ENCODE data around the gene ALDH8A1. TPM values are rescaled to one million over a fixed set of nuclear protein-coding genes. Genes with fewer than 3 reads are reported as not detected.

The ALDH8A1 gene
- polyA plus RNA-seq, 3 donors, result 0.77 TPM; not detected in 2

DNA sequence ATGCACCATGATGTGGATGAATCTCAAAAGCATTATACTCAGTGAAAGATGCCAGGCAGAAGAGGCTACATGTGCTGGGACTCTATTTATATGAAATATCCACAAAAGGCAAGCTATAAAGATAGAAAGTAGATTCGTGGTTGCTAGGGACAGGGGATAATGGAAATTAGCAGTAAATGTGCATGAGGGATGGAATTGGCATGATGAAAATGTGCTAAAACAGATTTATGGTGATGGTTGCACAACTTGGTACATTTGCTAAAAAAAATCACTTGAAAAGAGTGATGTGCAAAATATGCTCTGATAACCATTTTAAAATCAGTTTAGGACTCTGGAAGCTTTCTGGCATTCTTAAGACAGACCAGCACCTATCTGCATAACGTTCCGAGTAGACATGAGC is 61.6 kb downstream of the ALDH8A1 start:
- H3K4me3 Mint-ChIP-seq, result no peak overlapping the region
- TF ChIP-seq, protein P1, sequence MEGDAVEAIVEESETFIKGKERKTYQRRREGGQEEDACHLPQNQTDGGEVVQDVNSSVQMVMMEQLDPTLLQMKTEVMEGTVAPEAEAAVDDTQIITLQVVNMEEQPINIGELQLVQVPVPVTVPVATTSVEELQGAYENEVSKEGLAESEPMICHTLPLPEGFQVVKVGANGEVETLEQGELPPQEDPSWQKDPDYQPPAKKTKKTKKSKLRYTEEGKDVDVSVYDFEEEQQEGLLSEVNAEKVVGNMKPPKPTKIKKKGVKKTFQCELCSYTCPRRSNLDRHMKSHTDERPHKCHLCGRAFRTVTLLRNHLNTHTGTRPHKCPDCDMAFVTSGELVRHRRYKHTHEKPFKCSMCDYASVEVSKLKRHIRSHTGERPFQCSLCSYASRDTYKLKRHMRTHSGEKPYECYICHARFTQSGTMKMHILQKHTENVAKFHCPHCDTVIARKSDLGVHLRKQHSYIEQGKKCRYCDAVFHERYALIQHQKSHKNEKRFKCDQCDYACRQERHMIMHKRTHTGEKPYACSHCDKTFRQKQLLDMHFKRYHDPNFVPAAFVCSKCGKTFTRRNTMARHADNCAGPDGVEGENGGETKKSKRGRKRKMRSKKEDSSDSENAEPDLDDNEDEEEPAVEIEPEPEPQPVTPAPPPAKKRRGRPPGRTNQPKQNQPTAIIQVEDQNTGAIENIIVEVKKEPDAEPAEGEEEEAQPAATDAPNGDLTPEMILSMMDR (IDR thresholded peaks at IDR 0.05), result no peak
- WGBS (ENCODE audit: insufficient coverage), result 96% methylated on average over 2 of the region's 3 CpGs
- no peak overlapping the region for H3K9ac ChIP-seq (ENCODE audit: insufficient read depth, low read length, poor library complexity, severe bottlenecking)
- peaks cover 0 to 6% (median 3%) of the 10 kb centered on the region in 7 donors for H3K9me3 Mint-ChIP-seq
- H3K27ac ChIP-seq (ENCODE audit: low read depth in 1 of 2, low read length in 2 of 2), result no peak overlapping the region
- no peaks in the 10 kb centered on the region for H3K4me1 ChIP-seq (ENCODE audit: control insufficient read depth in 1 of 2, insufficient read depth in 2 of 2, low read length in 2 of 2)
- H3K4me2 ChIP-seq (replicated peaks; ENCODE audit: extremely low read depth, low read length, poor library complexity, severe bottlenecking), result no peak overlapping the region
- intact Hi-C loops (cut with micrococcal nuclease), result no loop called here
- H3K4me1 Mint-ChIP-seq, result no peaks in the 10 kb centered on the region
- DNase-seq, result no peak
- no peak overlapping the region for H2AFZ ChIP-seq (ENCODE audit: insufficient read depth, low read depth, low read length, poor library complexity, severe bottlenecking)
- peaks cover 2 to 6% (median 4%) of the 10 kb centered on the region in 3 donors for H3K27me3 Mint-ChIP-seq (ENCODE audit: low read depth in 3 of 3)
- H3K9me3 ChIP-seq (replicated peaks in 1 of 2; ENCODE audit: control insufficient read depth in 1 of 2, insufficient read depth in 1 of 2, low read length in 2 of 2), result no peaks in the 10 kb centered on the region
- no peak overlapping the region for H3K4me3 ChIP-seq (replicated peaks in 1 of 3; ENCODE audit: low read depth in 2 of 3, low read length in 3 of 3)
- H3K79me2 ChIP-seq (ENCODE audit: insufficient read depth, low read length), result no peaks in the 10 kb centered on the region
- H4K20me1 ChIP-seq (ENCODE audit: insufficient read depth, low read length), result no peaks in the 10 kb centered on the region
- H3K36me3 ChIP-seq (replicated peaks in 1 of 2; ENCODE audit: control insufficient read depth in 1 of 2, insufficient read depth in 2 of 2, low read length in 2 of 2), result no peaks in the 10 kb centered on the region
- no peaks in the 10 kb centered on the region for H3K27me3 ChIP-seq (ENCODE audit: control insufficient read depth in 2 of 2, insufficient read depth in 2 of 2, low read length in 2 of 2)
- H3K36me3 Mint-ChIP-seq, result no peaks in the 10 kb centered on the region
- H3K27ac Mint-ChIP-seq, result no peak overlapping the region

DNA sequence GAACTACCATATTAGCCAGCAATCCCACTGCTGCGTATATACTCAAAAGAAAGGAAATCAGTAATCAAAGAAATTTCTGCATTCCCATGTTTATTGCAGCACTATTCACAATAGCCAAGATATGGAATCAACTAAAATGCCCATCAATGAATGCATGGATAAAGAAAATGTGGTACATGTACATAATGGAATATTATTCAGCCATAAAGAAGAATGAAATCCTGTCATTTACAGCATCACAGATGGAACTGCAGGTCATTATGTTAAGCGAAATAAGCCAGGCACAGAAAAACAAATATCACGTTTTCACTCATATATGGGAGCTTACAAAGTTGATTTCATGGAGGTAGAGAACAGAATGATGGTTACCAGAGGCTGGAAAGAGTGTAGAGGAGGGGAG is 65.1 kb downstream of the ALDH8A1 start:
- TF ChIP-seq, protein P1 (IDR thresholded peaks at IDR 0.05), result no peak
- no peak overlapping the region for H3K4me3 ChIP-seq (replicated peaks in 1 of 3; ENCODE audit: low read depth in 2 of 3, low read length in 3 of 3)
- Mint-ChIP-seq H3K27ac (no peak overlapping the region), H3K4me3 (no peak overlapping the region), H3K4me1 (peaks cover 8% of the 10 kb centered on the region), H3K27me3 (ENCODE audit: low read depth in 3 of 3) (peaks cover 0 to 4% (median 4%) of the 10 kb centered on the region in 3 donors), H3K9me3 (peaks cover 0 to 2% (median 0%) of the 10 kb centered on the region in 7 donors), H3K36me3 (no peaks in the 10 kb centered on the region)
- no peaks in the 10 kb centered on the region for H3K36me3 ChIP-seq (replicated peaks in 1 of 2; ENCODE audit: control insufficient read depth in 1 of 2, insufficient read depth in 2 of 2, low read length in 2 of 2)
- intact Hi-C loops (cut with micrococcal nuclease), result loop anchor here in 1 of 2 donors (5.0 kb wide), 3 partner anchors 62 to 762 kb away; no protein-coding TSS in a partner anchor
- H3K9ac ChIP-seq (ENCODE audit: insufficient read depth, low read length, poor library complexity, severe bottlenecking), result no peak overlapping the region
- H3K27me3 ChIP-seq (ENCODE audit: control insufficient read depth in 2 of 2, insufficient read depth in 2 of 2, low read length in 2 of 2), result no peaks in the 10 kb centered on the region
- no peak overlapping the region for H3K4me2 ChIP-seq (replicated peaks; ENCODE audit: extremely low read depth, low read length, poor library complexity, severe bottlenecking)
- H2AFZ ChIP-seq (ENCODE audit: insufficient read depth, low read depth, low read length, poor library complexity, severe bottlenecking), result no peak overlapping the region
- no peaks in the 10 kb centered on the region for H3K4me1 ChIP-seq (ENCODE audit: control insufficient read depth in 1 of 2, insufficient read depth in 2 of 2, low read length in 2 of 2)
- no CpG with 5 or more reads among the region's 3 CpGs for WGBS (ENCODE audit: insufficient coverage)
- no peak for DNase-seq
- no peaks in the 10 kb centered on the region for H4K20me1 ChIP-seq (ENCODE audit: insufficient read depth, low read length)
- H3K27ac ChIP-seq (ENCODE audit: low read depth in 1 of 2, low read length in 2 of 2), result no peak overlapping the region
- no peaks in the 10 kb centered on the region for H3K9me3 ChIP-seq (replicated peaks in 1 of 2; ENCODE audit: control insufficient read depth in 1 of 2, insufficient read depth in 1 of 2, low read length in 2 of 2)
- no peaks in the 10 kb centered on the region for H3K79me2 ChIP-seq (ENCODE audit: insufficient read depth, low read length)

Measured in CD14-positive monocyte (primary cell).